SKM-1 treated with dmso at 0.1 percent for 144 hours (cell line): ENCODE data around the gene EFNA5.
"Not testable (repeated sequence)": the region's sequence is repeated elsewhere in the genome, so short reads cannot be mapped to it uniquely, and the experiment has no call there.

Experiments
- DNase-seq: peaks from one replicate; lab custom pipeline; 2025; ENCODE audit not compliant: unreplicated experiment; lab: John Stamatoyannopoulos, UW

The EFNA5 gene

GRCh38 chr5:107466233-107466769, 204.4 kb downstream of the EFNA5 start:
- no peak for DNase-seq

DNA sequence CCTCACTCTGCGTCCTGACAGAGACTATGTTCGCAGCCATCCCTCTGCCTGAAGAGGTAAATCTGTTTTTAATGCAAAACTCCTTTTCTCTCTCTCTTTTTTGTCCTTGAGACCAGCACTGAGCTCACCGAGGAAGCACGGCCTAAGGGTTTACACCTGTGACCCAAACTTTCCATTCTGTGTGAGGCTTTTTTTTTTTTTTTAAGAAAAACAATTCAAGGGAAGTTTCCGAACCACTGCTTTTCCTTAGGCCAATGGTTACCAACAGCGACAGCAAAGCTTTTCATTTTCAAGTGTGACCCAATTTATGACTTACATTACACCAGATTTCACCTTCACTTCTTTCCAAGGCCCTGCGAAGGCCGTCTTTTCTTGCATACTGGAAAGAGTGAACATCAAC, 205.9 kb downstream of the EFNA5 start:
- DNase-seq = no peak

GRCh38 chr5:107464416-107464815, 206.3 kb downstream of the EFNA5 start:
- no peak for DNase-seq

DNA sequence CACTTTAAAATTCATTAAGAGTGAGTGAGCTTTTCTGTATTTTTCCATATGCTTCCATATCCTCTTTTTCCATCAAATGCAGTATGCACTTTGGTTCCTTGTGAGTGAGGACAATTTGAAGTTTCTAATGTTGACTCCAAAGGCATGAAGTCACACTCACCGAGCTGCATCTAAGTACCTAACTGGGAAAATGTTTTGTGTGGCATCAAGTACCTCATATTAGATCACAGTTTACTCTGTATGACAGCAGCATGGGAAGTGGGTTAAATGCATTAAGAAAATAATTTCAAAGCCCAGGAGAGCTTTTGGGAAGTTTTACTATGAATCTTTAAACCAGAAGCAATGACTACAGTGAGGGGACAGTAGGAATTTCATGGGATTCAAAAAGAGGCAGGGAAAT, 207.0 kb downstream of the EFNA5 start:
- no peak for DNase-seq

DNA sequence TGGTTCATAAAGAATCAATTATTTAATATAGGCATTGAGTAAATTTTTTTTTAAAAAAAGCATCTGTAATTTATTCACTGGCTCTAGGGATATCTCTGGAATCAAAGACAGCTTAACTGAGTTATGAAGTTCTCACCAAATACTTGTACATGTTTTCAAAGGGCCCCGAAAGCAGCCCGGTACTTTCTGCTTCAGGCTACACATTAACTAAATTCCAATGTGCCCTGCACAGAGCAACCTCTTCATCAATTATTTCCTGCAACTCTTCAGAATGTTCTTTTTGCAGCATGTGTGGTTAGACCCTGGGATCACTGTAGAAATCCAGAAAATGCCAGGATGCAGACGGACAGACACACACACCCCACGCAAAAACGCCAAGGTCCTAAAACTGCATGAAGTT, 209.0 kb downstream of the EFNA5 start:
- no peak for DNase-seq

- DNase-seq = no peak
Measured at GRCh38 chr5:107460789-107461188, 209.9 kb downstream of the EFNA5 start.

GRCh38 chr5:107459605-107460004, 211.1 kb downstream of the EFNA5 start:
- DNase-seq = no peak

- no peak for DNase-seq
Measured at GRCh38 chr5:107458322-107458721, 212.4 kb downstream of the EFNA5 start.

GRCh38 chr5:107457881-107458280, 212.9 kb downstream of the EFNA5 start:
- DNase-seq = no peak

- DNase-seq = no peak
Measured at GRCh38 chr5:107457138-107457537, 213.6 kb downstream of the EFNA5 start.

- DNase-seq = peak; percentile 37
Measured at GRCh38 chr5:107456281-107456715, 214.4 kb downstream of the EFNA5 start.

DNA sequence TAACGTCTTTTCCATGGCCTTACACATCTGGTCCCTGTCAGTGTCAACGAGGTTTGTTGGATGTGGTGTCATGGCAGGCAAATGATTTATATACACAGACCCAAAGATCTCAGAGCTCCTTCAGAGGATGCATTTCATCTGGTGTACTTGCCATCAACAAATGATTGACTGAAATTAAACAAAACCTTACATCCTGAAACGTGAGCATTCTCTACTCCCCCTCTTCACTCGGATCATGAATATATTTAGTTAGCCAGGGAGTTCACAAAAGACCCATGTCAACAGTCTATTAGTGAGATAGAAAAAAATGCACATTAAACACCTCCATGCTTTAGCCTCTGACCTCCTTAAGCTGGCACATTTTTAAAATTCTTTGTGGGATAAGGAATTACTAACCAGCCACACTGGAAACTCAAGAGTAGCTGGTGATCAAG, 215.6 kb downstream of the EFNA5 start:
- DNase-seq = no peak

GRCh38 chr5:107451827-107452226, 218.9 kb downstream of the EFNA5 start:
- DNase-seq = not testable (repeated sequence)

DNA sequence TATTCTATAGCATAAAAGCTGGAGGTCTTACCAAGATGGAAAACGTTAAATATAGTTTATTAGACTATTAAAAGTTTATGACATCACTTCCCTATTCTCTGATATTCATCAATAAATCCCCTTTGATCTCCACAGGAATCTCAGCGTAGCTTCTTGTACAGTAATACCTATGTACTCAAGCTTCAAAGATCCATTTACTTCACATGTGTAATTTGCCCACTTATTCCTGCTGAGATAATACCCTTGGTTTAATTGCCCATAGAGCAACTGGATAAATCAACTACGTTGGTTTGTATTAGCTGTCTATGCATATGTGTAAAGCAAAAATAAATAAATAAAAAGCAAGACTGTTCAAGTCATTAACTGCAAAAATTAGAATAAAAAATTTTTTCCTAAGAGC, 219.7 kb downstream of the EFNA5 start:
- DNase-seq = no peak

- no peak for DNase-seq
Measured at GRCh38 chr5:107450531-107450930, 220.2 kb downstream of the EFNA5 start.

- no peak for DNase-seq
Measured at GRCh38 chr5:107449369-107449768, 221.4 kb downstream of the EFNA5 start.

DNA sequence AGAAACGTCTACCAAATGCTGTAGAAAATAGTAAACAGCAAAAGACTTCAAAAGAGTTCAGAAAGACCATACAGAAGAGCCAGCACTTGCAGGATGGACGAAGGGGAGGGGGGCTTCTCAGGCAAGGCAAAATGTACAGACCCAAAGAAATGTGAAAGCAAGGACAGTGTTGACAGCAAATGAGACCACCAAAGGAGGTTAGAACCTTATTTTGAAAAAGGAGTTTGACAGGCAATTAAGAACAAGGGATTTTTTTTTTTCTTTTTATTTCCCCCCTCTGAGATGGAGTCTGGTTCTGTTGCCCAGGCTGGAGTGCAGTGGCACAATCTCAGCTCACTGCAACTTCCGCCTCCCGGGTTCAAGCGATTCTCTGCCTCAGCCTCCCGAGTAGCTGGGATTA, 223.2 kb downstream of the EFNA5 start:
- no peak for DNase-seq

DNA sequence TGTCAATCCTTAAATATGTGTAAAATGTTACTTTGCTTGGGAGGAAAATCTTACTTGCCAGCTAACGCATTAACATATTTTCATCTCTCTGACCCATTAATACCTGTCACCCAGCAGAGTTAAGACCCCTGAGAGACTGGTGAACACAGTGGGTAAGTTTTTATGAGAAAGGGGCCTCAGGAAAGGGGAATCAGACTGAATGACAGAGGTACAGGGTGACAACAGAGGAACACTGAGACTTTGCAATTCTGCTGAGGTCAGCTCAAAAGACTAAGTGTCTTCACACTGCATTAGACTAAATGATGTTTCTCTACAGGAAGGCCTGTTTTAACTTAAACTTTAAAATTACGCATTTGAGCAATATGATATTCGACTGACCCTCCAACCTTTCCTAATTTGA, 223.8 kb downstream of the EFNA5 start:
- no peak for DNase-seq

GRCh38 chr5:107444300-107444699, 226.4 kb downstream of the EFNA5 start:
- DNase-seq = no peak

- no peak for DNase-seq
Measured at GRCh38 chr5:107443897-107444296, 226.8 kb downstream of the EFNA5 start.

DNA sequence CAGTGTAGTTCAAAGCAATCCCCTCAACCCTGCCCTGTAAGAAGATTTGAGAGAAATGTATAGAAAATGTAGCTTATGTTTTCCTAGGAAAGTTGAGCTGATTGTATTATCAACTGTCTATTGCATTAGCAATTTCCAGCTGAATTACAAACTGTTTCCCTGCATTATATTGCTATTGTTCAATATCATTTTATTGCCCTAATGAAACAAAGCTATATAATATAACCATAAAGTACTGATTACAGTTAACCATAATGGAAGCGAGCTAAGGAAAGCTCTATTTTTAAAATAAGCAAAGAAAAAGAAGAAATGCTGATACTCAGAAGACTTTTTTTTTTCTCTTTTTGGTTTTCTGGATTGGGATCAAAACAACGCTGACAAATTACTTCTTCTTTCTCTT, 228.3 kb downstream of the EFNA5 start:
- no peak for DNase-seq

- no peak for DNase-seq
Measured at GRCh38 chr5:107439832-107440231, 230.9 kb downstream of the EFNA5 start.

DNA sequence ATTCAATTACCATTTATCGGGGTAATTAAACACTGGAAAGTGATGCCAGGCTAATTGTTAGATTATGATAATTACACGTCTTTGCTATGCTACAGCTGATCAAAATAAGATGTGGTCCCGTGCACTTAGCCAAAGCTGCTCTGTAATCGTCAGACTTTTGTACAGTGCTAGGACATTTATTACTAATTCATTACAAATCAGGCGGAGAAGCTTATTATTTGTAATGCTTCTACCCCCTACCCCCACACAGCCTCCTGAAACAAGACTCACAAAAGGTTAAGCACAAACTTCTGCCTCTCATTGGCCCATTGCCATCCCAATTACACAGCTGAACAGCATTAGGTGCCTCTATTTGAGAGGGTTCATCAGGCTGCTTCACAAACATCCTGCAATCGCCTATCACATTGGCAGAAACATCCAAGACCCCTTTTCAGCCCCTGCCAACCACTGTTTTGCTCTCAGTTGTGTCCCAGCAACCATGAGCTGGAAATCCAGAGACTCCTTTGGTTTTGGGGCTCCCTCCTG, 232.7 kb downstream of the EFNA5 start:
- DNase-seq = no peak
